HG02571 (cell line): ENCODE results near the gene CENPL.
"Not testable (repeated sequence)": the region's sequence is repeated elsewhere in the genome, so short reads cannot be mapped to it uniquely, and the experiment has no call there.

ENCODE experiments used
- ATAC-seq: cut with Tn5 transposase; IDR thresholded peaks from one replicate; pipeline ENCODE4 v1.9.1; 2021; ENCODE audit warnings: mild to moderate bottlenecking, moderate library complexity; ENCODE audit not compliant: unreplicated experiment

CENPL gene

GRCh38 chr1:173764331-173764730 is 60.4 kb downstream of the CENPL start:
- ATAC-seq, result not testable (repeated sequence)

DNA sequence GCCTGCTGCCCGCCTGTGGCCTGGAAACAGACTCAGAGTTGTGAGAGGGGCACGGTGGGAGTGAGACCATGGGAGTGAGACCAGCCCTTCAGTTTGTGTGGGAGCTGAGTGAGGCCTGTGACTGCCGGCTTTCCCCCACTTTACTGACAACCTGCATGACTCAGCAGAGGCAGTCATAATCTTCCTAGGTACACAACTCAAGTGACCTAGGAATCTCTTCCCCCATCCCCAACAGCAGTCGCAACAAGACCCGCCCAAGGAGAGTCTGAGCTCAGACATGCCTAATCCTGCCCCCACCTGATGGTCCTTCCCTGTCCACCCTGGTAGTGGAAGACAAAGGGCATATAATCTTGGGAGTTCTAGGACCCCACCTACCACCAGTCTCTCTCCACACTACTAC is 65.7 kb downstream of the CENPL start:
- ATAC-seq, result no peak

DNA sequence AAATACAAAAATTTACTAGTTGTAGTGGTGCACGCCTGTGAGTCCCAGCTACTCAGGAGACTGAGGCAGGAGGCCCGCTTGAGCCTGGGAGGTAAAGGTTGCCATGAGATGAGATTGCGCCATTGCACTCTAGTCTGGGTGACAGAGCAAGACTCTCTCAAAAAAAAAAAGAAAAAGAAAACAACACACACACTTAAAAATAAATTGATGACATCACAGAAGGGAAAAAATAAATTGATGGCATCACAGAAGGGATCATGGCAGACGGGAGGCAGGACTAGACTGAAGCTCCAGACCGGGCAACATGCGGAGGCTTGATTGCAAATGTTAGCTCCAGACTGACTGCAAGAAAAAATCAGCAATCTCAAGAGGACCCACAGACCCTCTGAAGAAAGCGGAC is 66.6 kb downstream of the CENPL start:
- no peak for ATAC-seq

- no peak for ATAC-seq
Observed at GRCh38 chr1:173757666-173758065, 67.0 kb downstream of the CENPL start.

- ATAC-seq, result no peak
Observed at GRCh38 chr1:173753830-173754229, 70.9 kb downstream of the CENPL start.
